Activated CD4-positive, alpha-beta T cell treated with anti-CD3 and anti-CD28 coated beads, Interleukin-10, Interleukin-2, amounts not matched to agents 100 ng/mL and 50 ng/mL, durations not matched to agents 16 hours and 8 hours (primary cell): Measurements from ENCODE around the gene GAREM1.
"Not testable (repeated sequence)": the region's sequence is repeated elsewhere in the genome, so short reads cannot be mapped to it uniquely, and the experiment has no call there.

Experiments used
- DNase-seq: peaks from one replicate; pipeline ENCODE4 v3.0.0-alpha.2; 2020

GAREM1 gene

GRCh38 chr18:32321826-32322225, 148.9 kb downstream of the GAREM1 start:
- DNase-seq = no peak

GRCh38 chr18:32319084-32319483, 151.6 kb downstream of the GAREM1 start:
- no peak for DNase-seq

- DNase-seq = no peak
Observed at GRCh38 chr18:32318581-32318980, 152.1 kb downstream of the GAREM1 start.

- DNase-seq = no peak
Observed at GRCh38 chr18:32317651-32318050, 153.0 kb downstream of the GAREM1 start.

GRCh38 chr18:32315881-32316280, 154.8 kb downstream of the GAREM1 start:
- no peak for DNase-seq

- no peak for DNase-seq
Observed at GRCh38 chr18:32310774-32311173, 159.9 kb downstream of the GAREM1 start.

- DNase-seq = no peak
Observed at GRCh38 chr18:32310101-32310500, 160.6 kb downstream of the GAREM1 start.

- DNase-seq = peak; percentile 2
Observed at GRCh38 chr18:32308493-32309120, 162.1 kb downstream of the GAREM1 start.

- no peak for DNase-seq
Observed at GRCh38 chr18:32303400-32303799, 167.3 kb downstream of the GAREM1 start.

- DNase-seq = no peak
Observed at GRCh38 chr18:32302806-32303205, 167.9 kb downstream of the GAREM1 start.

GRCh38 chr18:32301976-32302743, 168.5 kb downstream of the GAREM1 start:
- peak; percentile 65 for DNase-seq

- no peak for DNase-seq
Observed at GRCh38 chr18:32301361-32301760, 169.3 kb downstream of the GAREM1 start.

- no peak for DNase-seq
Observed at GRCh38 chr18:32300914-32301313, 169.8 kb downstream of the GAREM1 start.

- DNase-seq = no peak
Observed at GRCh38 chr18:32299484-32299883, 171.2 kb downstream of the GAREM1 start.

- DNase-seq = no peak
Observed at GRCh38 chr18:32298171-32298667, 172.5 kb downstream of the GAREM1 start.

GRCh38 chr18:32297579-32298170, 173.0 kb downstream of the GAREM1 start:
- no peak for DNase-seq

- DNase-seq = no peak
Observed at GRCh38 chr18:32296851-32297250, 173.8 kb downstream of the GAREM1 start.

- DNase-seq = no peak
Observed at GRCh38 chr18:32295604-32296003, 175.1 kb downstream of the GAREM1 start.

- no peak for DNase-seq
Observed at GRCh38 chr18:32293107-32293506, 177.6 kb downstream of the GAREM1 start.

GRCh38 chr18:32291623-32292022, 179.1 kb downstream of the GAREM1 start:
- DNase-seq = not testable (repeated sequence)

GRCh38 chr18:32290810-32291209, 179.9 kb downstream of the GAREM1 start:
- DNase-seq = no peak

- peak; percentile 67 for DNase-seq
Observed at GRCh38 chr18:32289483-32290075, 181.1 kb downstream of the GAREM1 start.

GRCh38 chr18:32287873-32288272, 182.8 kb downstream of the GAREM1 start:
- no peak for DNase-seq

- DNase-seq = no peak
Observed at GRCh38 chr18:32287249-32287648, 183.4 kb downstream of the GAREM1 start.
